Fibroblast of lung (primary cell): ENCODE results near the gene DCLRE1C.

Experiments used
- EZH2 ChIP-seq: IDR thresholded peaks from 2 replicates; pipeline ENCODE4 v1.5.1; 2012; ENCODE audit warnings: low read length, control low read depth, mild to moderate bottlenecking; ENCODE audit errors: missing control alignments
- TF ChIP-seq, protein P1 (sequence below), 2 donors: IDR thresholded peaks in 1 of 2; conservative IDR thresholded peaks in 1 of 2; 1 replicate in 1 of 2; 2 replicates in 1 of 2; pipeline ENCODE4 v1.5.1; 2011 to 2012; ENCODE audit warnings: low read length in 2 of 2, control low read depth in 1 of 2, inconsistent platforms in 1 of 2, low read depth in 1 of 2, mild to moderate bottlenecking in 1 of 2

DNA sequence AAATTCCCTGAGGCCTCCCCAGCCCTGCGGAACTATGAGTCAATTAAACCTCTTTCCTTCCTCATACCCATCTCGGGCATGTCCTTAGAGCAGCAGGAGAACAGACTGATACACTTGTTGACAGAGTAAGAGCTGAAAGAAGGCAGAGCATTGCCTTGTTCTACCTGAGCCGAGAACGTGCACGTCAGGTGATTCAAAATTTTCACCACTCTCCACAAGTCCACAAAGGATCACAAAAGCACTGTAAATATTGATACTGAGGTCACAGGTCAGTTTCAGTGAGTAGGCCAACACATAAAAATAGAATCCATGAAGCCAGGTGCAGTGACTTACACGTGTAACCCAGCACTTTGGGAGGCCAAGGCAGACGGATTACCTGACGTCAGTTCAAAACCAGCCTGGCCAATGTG is 27.8 kb downstream of the DCLRE1C start:
- TF ChIP-seq, protein P1, sequence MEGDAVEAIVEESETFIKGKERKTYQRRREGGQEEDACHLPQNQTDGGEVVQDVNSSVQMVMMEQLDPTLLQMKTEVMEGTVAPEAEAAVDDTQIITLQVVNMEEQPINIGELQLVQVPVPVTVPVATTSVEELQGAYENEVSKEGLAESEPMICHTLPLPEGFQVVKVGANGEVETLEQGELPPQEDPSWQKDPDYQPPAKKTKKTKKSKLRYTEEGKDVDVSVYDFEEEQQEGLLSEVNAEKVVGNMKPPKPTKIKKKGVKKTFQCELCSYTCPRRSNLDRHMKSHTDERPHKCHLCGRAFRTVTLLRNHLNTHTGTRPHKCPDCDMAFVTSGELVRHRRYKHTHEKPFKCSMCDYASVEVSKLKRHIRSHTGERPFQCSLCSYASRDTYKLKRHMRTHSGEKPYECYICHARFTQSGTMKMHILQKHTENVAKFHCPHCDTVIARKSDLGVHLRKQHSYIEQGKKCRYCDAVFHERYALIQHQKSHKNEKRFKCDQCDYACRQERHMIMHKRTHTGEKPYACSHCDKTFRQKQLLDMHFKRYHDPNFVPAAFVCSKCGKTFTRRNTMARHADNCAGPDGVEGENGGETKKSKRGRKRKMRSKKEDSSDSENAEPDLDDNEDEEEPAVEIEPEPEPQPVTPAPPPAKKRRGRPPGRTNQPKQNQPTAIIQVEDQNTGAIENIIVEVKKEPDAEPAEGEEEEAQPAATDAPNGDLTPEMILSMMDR (conservative IDR thresholded peaks at IDR 0.05 in 1 of 2, IDR thresholded peaks at IDR 0.05 in 1 of 2; ENCODE audit: low read depth in 1 of 2, low read length in 2 of 2), result no peak
- TF ChIP-seq EZH2, result no peak
